UCSD-AML1 (cell line): ENCODE results near the gene GPRC5D.

Experiments
- DNase-seq: peaks from one replicate; lab custom pipeline; 2025; ENCODE audit not compliant: unreplicated experiment; lab: John Stamatoyannopoulos, UW

Gene GPRC5D

DNA sequence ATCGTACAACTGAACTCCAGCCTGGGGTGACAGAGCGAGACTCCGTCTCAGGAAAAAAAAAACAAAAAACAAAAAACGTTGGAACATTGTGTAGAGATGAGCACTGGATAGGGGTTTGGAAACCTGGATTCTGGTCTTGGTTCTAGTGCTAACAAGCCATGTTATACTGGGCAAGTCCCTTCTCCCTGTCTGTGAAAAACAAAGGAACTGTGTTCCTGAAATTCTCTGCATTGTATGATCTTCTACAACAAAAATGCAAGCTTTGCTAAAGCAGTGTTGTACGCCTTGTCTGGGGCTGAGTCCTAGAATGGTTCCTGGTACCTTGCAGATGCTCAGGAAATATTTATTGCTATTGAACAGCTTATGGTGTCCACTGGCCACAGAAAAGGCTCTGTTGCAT, 13.4 kb downstream of the GPRC5D start:
- DNase-seq, result no peak

DNA sequence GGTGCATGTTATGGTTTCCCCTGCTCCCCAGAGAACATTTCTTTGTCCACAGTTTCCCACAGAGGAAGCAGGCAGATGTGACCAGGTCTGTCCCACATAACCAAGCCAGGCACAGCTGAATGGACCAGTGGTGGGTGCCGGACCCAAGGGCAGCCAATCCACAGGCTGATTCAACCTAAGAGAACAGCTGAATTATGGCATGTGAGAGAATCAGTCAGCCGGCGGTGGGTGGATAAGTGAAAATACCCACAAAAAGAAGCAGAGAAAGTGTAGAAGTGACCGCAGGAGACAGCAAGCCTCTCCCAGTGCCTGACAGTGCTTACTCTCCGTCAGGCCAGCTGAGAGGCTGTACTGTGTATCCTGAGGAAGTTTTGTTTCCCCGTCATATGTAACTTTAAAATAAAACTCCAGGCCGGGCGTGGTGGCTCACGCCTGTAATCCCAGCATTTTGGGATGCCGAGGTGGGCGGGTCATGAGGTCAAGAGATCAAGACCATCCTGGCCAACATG, 14.9 kb downstream of the GPRC5D start:
- DNase-seq, result no peak

DNA sequence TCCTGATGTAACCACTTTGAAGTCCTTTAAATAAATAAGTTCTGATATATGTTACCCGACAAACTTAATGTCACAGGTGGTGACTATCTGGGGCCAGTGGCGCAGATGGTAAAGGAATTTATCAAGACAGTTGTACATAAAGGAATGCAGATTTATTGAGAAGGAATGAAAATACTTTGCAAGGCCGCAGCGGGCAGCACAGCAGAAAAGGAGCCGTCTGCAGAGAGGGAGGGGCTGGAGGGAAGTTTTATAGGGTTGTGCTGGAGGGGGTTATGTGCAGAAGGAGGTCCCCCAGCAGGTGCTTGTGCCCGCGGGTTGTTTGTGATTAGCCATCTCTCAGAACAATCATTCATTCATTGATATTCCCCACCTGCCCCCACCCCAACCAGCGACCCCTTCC, 17.4 kb downstream of the GPRC5D start:
- DNase-seq, result no peak

DNA sequence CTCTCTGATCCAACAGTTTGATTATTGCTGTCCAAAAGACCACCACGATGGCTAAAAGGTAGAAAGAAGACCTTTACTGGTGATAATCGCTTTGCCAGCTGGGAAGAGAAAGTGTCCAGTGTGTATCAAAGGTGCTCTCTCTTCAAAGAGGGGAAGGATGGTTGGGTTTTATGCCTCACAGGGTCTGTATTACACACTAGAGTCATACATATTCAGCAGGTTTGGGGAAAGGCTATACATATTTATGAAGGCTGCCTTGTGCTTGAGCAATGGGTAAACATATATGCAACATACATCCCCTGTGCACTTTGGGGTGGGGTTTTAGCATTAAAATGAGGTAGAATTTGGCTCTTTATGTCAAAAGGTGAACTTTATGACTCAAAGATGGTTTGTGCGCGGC, 18.2 kb downstream of the GPRC5D start:
- DNase-seq, result no peak

DNA sequence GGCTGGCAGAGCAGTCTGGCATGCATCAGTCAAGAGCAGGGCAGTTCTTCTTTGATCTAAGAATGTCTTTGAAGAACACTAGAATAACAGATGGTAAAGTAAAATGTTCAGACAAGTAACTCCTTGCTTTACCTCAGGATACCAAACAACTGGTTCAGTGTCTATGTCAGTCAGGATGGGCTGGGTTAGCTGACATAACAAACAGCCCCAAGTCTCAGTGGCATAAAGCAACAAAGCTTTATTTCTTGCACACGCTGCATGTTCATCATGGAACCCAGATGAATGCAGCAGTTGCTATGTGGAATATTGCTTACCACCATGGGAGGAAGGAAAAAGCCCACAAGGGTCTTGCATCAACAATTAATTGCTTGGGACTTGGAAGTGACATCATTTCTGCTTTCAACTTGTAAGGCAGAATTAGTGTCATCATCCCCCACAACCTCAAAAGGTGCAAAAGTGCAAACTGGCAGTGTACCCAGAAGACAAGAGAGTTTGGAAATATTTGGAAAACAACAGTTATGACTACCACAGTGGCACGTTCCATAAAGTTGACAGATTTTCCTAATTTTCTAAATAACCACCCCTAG, 21.2 kb downstream of the GPRC5D start:
- no peak for DNase-seq

DNA sequence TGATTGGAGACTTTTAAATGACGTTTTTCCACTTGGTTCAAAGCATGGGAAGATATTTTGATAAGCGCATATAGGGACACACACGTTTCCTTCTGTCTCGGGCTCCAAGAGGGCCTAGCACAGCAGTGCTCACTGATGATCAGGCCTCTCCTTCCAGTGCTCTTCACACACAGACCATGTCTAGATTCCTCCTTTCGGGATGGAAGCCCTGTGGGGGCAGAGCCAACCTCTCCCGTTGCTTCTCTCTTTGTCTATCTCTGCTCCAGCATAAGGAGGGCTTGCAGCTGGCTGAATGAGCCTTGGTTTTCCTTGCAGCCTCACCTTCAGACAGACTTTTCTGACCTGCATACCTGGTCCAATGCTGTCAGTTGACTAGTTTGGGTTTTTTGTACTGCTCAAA, 22.3 kb downstream of the GPRC5D start:
- DNase-seq, result no peak

DNA sequence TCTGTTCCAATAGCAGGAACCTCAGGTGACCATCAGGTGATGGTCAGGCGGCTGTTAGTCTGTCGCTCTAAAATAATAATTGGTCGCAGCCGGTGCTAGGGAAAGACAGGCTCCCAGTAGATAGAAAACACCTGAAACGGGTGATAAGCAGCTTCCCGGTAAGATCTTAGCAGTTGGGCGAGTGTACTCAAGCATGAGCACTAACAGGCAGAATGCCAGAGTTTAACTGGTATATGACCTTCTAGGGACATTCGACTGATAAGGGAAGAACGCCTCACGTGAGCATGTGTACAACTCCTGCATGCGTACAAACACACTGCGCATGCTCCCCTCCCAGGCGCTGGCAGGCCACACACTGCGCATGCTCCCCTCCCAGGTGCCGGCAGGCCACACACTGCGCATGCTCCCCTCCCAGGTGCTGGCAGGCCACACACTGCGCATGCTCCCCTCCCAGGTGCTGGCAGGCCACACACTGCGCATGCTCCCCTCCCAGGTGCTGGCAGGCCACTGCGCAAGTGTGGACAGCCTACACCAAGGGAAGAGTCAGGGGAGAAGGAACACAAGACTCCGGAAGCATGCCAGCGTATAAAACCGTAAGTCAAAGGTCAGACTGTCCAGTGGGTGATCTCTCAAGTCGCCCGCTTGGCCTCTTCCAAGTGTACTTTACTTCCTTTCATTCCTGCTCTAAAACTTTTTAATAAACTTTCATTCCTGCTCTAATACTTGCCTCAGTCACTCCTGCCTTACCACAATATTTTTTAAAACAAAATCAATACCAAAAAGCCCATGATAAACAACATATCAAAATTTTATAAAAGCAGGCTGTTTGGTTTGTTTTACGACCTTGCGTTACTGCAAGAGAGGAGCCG, 24.5 kb downstream of the GPRC5D start:
- DNase-seq, result no peak

DNA sequence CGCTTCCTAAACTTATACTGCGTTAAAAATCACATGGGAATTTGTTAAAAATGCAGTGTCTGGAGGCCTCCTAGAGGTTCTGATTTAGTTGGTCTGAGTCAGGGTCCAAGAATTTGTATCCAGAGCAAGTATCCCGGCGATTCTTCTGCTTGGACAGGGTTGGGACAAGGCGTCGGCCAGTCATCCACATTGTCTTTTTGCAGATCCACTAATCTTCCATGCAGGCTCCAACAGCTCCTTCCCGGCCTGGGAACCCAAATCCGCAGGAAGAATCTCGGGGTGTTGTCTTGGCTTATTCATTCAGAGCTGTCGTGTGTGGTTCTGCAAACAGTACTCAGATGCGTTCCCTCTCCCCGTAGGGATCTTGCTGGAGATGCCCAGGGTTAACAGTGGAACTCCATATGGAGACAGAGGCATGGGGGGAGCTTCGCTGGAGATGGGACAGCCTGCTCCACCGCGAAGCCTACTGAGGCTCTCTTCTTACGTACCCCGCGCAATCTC, 25.3 kb downstream of the GPRC5D start:
- DNase-seq, result no peak

DNA sequence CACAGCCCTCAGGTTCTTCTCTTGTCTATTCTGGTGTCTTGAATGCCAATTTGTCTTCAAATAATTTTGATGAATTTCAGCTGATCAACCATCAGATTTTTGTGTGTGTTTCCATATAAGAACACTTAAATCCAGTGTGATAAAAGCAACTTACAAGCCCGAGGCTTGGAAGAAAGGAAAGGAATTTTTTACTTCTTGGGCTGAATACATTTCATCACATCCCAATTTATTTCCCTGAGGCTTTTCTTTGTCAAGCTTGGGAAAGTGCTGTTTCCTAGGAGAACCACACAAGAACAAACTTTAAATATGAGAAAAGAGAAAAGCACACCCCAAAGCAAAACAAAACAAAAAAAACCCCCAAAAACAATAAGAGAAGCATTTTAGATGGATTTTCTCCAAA, 26.6 kb downstream of the GPRC5D start:
- DNase-seq, result no peak

DNA sequence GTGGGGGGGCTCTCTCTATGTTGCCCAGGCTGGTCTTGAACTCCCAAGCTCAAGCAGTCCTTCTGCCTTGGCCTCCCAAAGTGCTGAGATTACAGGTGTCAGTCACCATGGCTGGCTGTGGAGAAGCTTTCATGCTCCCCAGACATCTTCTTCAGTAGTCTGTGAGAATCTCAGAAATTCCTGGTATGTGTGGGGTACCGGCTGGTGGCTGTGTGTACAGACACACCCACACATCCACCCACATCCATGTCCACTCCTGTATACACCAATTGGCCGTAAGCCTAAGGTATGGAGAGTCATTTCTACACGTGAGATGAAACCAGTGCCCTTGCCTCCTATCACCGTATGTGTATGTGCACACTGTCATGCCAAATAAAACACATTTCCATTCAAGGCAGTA, 27.8 kb downstream of the GPRC5D start:
- no peak for DNase-seq

DNA sequence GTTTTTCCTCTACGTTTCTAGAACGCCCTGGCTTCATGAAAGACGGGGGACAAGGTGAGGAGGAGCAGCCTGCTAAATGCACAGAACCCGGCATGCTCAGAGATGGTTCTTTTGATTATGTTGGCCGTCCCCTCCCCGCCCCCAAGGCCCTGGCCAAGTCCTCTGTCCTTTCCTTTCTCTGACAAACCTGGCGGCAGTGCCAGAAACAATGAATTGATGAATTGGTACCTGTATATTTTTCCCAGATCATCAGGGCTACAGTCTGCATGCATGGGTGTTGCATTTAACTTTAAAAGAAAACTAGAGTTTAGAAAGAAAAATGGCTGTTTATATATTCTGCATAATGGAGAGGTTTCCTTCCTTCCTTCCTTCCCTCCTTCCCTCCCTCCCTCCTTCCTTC, 29.0 kb downstream of the GPRC5D start:
- DNase-seq, result no peak

DNA sequence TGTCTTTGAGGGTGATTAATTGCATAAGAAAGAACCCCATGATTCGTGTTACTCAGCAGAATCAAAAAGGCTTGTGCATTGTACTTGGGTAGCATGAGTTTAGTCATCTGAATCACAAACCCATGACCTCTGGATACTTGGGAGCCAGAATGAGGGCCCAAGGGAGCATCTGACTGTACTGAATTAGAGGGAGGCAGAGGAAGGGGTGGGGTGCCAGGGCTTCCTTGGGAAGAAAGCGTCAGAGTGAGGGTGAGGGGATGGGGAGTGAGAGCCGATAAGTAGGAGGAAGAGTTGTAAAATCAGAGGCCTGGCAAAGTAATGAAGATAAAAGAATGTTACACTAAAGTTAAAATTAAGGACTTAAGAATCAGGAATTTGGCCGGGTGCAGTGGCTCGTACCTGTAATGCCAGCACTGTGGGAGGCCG, 29.8 kb downstream of the GPRC5D start:
- no peak for DNase-seq

DNA sequence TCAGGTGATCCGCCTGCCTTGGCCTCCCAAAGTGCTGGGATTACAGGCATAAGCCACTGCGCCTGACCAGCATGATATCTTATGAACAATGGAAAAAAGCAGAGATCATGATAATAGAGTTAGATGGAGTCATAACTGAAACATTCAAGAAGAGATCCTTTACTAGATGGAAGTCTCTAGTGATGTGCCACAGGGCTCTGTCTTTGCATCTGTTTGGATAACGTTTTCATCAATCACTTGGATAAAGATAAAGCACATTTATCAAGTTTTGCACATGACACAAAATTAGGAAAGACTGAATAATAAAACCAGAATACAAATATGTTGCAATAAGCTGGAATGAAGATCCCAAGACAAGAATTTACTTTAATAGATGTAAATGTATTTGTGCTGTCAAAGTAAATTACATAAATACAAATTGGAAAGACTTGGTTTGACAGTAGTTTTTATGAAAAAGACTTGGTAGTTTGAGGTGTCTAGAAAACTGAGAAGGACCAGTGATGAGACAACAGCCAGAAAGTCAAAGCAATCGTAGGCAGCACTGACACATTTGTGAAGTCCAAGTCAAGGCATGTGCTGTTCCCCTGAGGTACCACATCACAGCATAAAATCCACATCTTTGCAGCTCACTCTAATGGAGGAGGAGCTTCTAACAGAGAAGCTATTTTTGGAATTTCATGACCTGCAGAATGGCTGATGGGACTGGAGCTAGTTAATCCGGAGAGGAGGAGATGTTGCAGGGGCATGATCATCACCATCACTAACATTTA, 32.1 kb downstream of the GPRC5D start:
- DNase-seq, result no peak

DNA sequence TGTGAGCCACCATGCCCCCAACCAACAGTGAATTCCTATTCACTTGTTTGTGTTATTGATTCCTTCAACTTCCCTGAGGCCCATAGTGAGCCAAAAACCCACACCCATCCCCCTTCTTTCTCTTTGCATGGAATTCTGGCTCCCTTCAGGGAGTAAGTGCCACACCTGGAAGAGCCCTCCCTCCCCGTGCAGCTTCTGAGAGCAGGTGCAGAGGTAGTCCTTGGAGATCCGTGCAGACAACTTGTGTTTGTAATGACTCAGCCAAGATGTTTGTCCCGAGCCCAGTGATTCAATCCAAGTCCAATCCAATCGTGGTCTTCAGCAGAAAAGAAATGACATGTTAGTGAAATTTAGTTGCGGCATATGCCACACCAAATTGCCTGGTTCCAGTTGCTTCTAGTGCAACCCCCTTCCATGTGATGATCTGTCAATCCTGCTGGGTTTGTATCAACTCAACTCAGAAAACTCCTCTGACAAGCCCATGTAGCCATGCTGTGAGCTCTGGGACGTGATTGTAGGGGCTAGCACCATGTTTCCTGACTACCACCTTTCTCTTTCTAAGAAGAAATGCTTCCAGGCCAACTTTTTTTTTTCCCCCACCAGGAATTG, 33.1 kb downstream of the GPRC5D start:
- no peak for DNase-seq

DNA sequence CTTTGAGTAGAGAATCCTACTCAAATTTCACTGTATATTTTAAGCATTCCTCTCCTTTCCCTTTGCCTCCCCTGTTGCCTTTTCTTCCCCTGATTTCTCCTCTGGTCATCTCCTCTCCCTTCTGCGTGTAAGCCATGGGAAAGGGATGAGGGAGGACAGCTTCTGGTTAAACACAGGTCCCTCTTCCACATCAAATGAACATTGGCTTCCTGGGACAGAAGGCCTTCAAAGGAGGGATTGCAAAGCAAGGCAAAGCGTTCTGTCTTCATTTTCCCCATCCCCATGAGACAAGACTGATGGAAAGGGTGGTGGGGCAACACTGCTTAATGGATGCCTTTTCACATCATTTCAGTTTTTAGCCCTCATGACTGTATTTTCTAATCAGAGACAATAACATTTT, 34.5 kb downstream of the GPRC5D start:
- no peak for DNase-seq

DNA sequence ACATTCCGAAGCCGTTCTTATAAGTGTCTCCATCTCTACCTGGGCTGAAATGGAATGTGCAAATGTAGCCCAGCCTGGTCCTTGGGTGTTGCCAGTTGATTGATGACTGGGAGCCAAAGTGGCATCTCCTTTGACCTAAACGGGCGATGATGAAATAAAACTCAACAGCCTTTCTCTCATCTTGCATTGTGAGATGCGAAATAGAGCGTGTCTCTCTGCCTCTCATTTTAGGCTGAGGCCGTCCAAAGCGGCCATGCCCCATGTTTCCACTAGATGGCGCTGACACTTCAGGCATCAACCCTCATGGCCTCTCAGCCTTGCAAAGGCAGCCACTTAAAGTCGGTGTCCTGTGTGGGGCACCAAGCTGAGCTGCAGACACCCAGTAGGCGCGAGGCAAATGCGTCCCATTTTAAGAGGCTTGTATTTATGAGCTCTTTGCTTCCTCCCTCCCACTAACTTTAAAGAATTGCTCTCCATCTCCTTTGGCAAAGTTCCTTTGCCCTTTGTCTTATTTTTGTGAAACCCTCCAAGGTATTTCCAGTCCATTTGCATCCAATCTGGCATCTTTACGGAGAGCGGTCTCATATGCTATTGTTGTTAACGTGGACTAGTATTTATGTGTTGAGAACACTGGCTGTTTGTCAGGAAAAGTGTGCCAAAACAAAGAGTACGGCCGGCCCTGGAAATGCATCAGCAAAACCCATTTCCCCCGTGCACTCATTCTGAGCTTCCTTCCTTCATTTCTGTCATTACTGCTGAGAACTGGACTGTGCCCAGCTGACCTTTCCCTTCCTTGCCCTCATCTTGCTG, 35.6 kb downstream of the GPRC5D start:
- DNase-seq, result peak; percentile 84

DNA sequence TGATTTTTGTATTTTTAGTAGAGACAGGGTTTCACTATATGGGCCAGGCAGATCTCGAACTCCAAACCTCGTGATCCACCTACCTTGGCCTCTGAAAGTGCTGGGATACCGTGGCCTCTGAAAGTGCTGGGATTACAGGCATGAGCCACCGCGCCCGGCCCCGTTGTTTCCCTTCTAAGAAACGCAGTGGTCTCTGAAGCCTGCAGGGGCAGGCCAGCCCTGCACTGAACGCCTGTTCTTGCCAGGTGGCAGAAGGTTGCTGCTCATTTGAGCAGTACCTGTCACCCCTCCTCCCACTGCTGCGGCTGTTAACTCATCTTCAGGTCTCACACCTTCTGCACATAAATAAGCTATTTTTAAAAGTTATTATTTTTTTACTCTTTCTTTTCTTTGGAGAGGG, 36.3 kb downstream of the GPRC5D start:
- DNase-seq, result no peak

DNA sequence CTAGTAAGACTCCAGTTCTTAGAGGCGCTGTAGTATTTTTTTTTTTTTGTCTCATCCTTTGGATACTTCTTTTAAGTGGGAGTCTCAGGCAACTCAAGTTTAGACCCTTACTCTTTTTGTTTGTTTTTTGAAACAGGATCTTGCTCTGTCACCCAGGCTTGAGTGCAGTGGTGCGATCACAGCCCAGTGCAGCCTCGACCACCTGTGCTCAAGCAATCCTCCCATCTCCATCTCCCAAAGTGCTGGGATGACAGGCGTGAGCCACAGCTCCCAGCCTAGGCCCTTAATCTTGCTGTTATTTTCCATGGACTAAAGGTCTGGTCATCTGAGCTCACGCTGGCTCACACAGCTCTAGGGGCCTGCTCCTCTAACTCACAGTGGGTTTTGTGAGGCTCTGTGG, 39.3 kb downstream of the GPRC5D start:
- DNase-seq, result no peak

DNA sequence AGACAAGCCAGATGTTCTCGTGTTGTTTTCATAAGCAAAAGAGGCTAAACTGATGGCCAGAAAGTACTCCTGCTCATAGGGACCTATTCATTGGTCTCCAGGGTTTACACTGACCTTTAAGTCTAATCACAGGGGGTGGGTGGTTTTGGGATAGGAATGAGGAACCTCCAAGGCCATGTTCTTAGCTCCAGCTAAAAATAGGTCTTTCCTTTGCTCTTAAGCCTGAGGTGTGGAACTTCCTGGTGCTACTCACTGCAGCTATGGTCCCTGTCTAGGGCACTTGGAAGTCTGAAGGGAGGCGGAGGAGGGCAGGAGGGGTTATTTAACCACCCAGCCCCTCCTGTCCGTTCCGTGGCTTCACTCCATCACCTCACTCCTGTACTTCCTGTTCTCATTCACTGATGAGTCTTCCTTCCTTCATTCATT, 42.0 kb downstream of the GPRC5D start:
- peak; percentile 34 for DNase-seq

DNA sequence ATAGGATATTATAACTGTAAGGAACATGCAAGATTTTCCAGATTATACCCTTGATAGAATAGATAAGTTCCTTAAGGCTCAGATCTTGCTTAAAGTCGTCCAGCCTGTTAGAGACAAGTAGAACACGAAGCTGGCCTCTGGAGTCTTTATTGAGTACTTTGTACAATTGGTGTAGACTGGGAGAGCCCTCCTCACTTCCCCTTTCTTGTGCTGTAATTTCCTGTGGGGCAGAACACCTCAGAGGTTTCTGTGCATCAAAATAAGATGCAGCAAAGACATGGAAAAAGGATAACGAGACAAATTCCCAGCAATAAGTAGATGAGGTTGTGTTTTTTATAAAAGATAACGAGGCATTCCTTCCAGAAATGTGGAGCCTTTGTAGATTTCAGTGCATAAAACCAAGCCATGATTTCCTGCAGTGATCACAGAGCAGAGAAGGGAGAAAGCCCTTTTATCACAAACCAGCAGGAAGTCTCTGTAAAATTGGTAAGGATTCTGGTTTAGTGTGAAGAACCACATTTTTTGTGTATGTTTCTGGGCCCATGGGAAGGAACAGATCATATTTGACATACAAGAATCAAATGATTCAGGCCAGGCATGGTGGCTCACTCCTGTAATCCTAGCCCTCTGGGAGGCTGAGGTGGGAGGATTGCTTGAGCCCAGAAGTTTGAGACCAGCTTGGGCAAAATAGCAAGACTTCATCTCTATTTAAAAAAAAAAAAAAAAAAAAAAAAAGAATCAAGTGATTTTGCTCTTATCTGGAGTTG, 42.6 kb downstream of the GPRC5D start:
- no peak for DNase-seq
